Mesothelial cell of epicardium (in vitro differentiated cells): ENCODE measurements around the gene DMBX1. TPM values are rescaled to one million over a fixed set of nuclear protein-coding genes. Genes with fewer than 3 reads are reported as not detected.

Source experiments
- DNase-seq, 2 experiments: peaks; one replicate each; pipeline ENCODE4 v3.0.0; 2021; ENCODE audit warnings: low spot score in 2 of 2; ENCODE audit not compliant: unreplicated experiment in 2 of 2
- H3K27ac Mint-ChIP-seq: 2 replicates; pipeline ENCODE4 v1.8.0; 2021; ENCODE audit warnings: mixed read lengths
- H3K27me3 Mint-ChIP-seq: 2 replicates; pipeline ENCODE4 v1.8.0; 2021; ENCODE audit warnings: low read depth, mixed read lengths
- H3K36me3 Mint-ChIP-seq: 2 replicates; pipeline ENCODE4 v1.8.0; 2021; ENCODE audit warnings: mixed read lengths
- H3K4me1 Mint-ChIP-seq: 2 replicates; pipeline ENCODE4 v1.8.0; 2021; ENCODE audit warnings: mixed read lengths
- H3K4me3 Mint-ChIP-seq: 2 replicates; pipeline ENCODE4 v1.8.0; 2021; ENCODE audit warnings: mild to moderate bottlenecking, moderate library complexity, mixed read lengths
- H3K9me3 Mint-ChIP-seq: 2 replicates; pipeline ENCODE4 v1.8.0; 2021; ENCODE audit warnings: mixed read lengths
- total RNA-seq: library from RNA; stranded (reverse); gene quantifications from 3 replicates; pipeline ENCODE4 v1.2.1, GENCODE V29; 2021
- TF ChIP-seq, protein P1 (sequence below): fragments of 200-600 bp; sonication (generic); IDR thresholded peaks from one replicate; pipeline ENCODE4 v1.5.0; 2021; ENCODE audit warnings: antibody characterized with exemption; ENCODE audit not compliant: unreplicated experiment

The DMBX1 gene
- total RNA-seq, 1 donor from 2014 or later: not detected

DNA sequence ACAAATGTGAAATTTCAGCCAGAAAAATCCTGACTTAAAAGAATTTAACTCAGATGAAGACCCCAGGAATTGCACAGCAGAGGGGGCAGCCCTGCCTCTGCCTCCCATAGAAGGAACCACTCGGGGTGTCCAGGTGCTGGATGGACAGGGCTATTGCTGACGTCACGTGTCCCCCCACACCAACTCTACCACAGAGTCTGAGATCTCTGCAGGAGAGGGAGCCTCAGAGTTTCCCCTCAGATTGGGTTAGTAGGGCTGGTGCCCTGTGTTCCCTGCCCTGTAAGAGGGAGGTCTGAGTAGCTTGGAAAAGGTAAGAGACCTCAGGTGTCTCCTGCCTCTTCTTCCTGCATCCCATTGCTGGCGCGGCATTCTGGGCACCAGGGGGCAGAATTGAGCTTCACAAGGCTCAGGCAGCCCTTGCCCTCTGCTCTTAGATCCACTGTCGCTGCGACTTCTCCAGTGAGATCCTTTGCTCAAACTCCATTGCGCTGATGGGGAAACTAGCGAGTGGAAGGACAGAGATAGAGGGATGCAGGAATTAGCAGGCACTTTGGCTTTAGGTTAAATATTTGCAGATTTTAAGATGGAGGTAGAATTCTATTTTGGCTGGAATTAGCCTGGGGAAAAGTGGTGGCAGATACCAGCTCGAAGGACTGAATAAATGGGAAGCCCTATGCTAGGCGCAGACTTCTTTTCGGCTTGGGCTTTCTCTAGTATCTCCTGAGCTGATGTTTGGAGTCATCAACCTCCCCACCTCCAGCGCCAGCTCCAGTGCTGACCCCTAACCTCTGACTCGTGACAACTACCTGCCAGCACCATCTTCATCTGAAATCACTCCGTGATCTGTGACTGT, 42.8 kb upstream of the DMBX1 start:
- peak; percentile 63 to 91 for DNase-seq
- Mint-ChIP-seq H3K4me1 (peaks cover 11% of the 10 kb centered on the region), H3K27me3 (peaks cover 91% of the 10 kb centered on the region), H3K27ac (no peak overlapping the region), H3K4me3 (no peak overlapping the region), H3K36me3 (no peaks in the 10 kb centered on the region), H3K9me3 (no peaks in the 10 kb centered on the region)
- TF ChIP-seq, protein P1, sequence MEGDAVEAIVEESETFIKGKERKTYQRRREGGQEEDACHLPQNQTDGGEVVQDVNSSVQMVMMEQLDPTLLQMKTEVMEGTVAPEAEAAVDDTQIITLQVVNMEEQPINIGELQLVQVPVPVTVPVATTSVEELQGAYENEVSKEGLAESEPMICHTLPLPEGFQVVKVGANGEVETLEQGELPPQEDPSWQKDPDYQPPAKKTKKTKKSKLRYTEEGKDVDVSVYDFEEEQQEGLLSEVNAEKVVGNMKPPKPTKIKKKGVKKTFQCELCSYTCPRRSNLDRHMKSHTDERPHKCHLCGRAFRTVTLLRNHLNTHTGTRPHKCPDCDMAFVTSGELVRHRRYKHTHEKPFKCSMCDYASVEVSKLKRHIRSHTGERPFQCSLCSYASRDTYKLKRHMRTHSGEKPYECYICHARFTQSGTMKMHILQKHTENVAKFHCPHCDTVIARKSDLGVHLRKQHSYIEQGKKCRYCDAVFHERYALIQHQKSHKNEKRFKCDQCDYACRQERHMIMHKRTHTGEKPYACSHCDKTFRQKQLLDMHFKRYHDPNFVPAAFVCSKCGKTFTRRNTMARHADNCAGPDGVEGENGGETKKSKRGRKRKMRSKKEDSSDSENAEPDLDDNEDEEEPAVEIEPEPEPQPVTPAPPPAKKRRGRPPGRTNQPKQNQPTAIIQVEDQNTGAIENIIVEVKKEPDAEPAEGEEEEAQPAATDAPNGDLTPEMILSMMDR: peak; percentile 73

DNA sequence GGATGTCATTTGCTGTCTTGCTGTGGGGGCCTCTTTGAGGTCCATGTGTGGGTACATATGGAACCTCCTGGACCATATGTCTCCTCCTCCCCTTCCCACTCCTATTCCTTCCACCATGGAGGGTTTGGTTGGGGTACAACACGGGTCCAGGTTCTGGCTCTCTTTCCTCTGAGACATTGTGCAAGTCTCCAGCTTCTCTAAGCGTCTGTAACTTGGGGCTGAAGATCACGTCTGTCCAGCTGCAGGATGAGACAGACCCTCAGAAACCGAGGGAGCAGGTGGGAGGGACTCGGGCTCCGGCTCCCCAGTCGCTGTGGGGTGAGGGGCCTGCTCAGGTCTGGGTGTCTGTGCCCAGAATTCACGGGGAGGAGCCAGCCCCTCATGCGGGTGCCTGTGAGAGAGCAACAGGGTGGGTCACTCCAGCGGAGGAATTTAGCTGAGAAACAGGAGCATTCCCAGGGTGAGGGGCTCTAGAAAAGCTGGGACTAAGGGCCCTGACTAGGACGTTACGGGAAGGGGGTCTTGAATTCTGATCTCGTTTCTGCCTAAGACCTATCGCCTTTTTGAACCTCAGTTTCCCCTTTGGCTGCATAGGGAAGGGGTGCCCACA, 42.0 kb upstream of the DMBX1 start:
- Mint-ChIP-seq H3K4me3 (peak overlapping the region; percentile 47), H3K4me1 (peaks cover 13% of the 10 kb centered on the region), H3K36me3 (no peaks in the 10 kb centered on the region), H3K27me3 (peaks cover 92% of the 10 kb centered on the region), H3K9me3 (no peaks in the 10 kb centered on the region), H3K27ac (no peak overlapping the region)
- TF ChIP-seq, protein P1: no peak
- no peak for DNase-seq

DNA sequence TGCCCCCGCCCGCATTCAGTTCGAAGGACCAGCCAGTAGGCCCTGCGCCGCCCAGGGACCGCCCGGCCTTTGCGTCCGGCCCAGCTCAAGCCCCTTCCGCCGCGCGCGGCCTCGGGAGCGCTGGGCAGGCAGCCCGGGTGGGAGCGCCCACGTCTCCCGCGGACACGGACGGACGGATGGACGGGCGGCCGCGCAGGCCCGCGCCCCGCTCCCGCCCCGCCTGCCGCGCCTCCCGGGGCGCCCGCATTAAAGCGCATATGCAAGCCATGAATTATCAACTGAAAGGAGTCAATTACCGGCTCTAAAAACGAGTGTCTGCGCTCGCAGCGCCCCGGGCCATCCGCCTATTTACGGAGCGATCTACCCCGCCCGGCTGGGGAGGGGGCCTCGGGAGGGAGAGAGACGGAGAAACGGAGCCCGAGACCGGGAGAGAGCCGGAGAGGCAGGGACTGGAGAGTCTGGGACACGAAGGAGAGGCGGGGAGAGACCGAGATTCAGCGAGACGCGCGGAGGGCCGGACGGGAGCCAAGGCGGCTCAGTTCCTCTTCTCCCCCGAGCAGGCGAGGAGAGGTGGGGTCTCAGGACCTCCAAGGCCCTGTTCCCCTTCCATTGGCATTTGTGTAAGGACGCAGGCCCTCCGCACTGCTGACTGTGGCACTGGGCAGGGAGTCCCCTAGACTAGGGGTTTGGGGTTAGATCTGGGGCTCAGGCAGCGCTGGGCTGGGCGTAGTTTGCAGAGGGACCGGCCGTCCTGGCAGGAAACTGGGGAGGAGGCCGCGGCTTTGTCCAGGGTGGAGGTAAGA, 41.3 kb upstream of the DMBX1 start:
- TF ChIP-seq, protein P1: no peak
- Mint-ChIP-seq H3K36me3 (no peaks in the 10 kb centered on the region), H3K27ac (peak overlapping the region; percentile 27), H3K27me3 (peaks cover 96% of the 10 kb centered on the region), H3K9me3 (no peaks in the 10 kb centered on the region), H3K4me1 (peaks cover 18% of the 10 kb centered on the region), H3K4me3 (peak overlapping the region; percentile 66)
- DNase-seq: peak in 1 of 2 experiments; percentile 56

DNA sequence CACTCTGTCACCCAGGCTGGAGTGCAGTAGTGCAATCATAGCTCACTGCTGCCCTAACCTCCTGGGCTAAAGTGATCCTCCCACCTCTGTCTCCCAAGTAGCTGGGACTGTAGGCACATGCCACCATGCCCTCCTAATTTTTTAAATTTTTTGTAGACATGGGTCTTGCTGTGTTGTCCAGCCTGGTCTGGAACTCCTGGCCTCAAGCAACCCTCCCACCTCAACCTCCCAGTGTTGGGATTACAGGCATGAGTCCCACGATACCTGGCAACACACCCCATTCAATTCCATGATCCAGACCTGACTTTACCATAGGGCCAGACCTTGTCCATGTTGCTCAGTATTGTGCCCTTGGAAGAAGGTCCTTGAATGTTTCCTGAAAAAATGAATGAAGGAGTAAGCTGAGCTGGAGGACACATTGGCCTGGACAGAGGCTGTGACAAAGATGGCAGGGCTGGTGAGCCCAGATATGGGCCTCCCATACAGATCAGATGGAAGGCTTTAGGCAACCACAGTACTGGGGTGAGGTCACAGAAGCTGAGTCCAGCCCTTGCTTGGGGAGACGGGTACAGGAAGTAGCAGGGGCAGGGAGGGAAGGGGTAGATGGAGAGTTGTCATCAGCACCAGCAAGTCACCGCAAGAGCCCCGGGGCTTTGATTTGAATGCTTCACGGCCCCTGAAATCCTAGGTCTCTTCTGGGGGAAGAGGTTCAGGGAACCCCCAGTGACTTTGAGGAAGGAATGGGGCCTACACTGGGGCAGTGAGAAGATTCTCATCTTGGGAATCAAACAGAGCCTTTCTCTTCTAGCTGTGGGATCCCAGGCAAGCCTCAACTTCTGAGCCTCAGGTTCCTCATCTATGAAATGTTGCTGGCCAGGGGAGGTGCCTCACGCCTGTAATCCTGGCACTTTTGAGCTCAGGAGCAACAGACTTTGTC, 40.1 kb upstream of the DMBX1 start:
- Mint-ChIP-seq H3K36me3 (no peaks in the 10 kb centered on the region), H3K4me1 (peaks cover 18% of the 10 kb centered on the region), H3K27ac (no peak overlapping the region), H3K4me3 (no peak overlapping the region), H3K27me3 (peaks cover 99% of the 10 kb centered on the region), H3K9me3 (no peaks in the 10 kb centered on the region)
- TF ChIP-seq, protein P1: no peak
- no peak for DNase-seq

DNA sequence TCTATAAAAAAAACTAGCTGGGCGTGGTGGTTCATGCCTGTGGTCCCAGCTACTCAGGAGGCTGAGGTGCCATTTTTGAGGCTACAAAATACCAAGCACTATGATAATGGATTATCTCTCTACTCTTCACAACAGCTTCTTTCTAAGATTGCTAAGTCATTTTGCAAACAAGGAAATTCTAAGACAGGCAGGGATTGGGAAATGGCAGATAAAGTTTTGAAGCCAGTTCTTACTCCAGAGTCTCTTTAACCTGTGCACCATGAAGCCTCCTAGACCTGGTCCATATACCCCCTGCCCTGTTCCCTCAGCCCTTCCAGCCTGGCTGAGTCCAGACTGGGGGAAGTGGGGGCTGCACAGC, 39.5 kb upstream of the DMBX1 start:
- TF ChIP-seq, protein P1: no peak
- Mint-ChIP-seq H3K4me1 (peaks cover 18% of the 10 kb centered on the region), H3K36me3 (no peaks in the 10 kb centered on the region)

More for the DNA sequence above, 39.5 kb upstream of the DMBX1 start:
- no peak overlapping the region for H3K27ac Mint-ChIP-seq
- H3K27me3 Mint-ChIP-seq: peaks cover 99% of the 10 kb centered on the region
- no peaks in the 10 kb centered on the region for H3K9me3 Mint-ChIP-seq
- no peak overlapping the region for H3K4me3 Mint-ChIP-seq
- no peak for DNase-seq
